Esophagus squamous epithelium (tissue), 4 donors: ENCODE data around the gene ALKBH3.

Experiments used
- CTCF ChIP-seq, 6 experiments: fragments of 450-650 bp in 4 of 6; fragments of 200-600 bp in 2 of 6; sonication (generic) in 2 of 6; IDR thresholded peaks; one replicate each; pipeline ENCODE4 v1.5.1; 2016 to 2019; ENCODE audit warnings: antibody characterized with exemption in 6 of 6, mild to moderate bottlenecking in 4 of 6, moderate library complexity in 4 of 6
- POLR2A ChIP-seq, 4 donors: fragments of 450-650 bp; IDR thresholded peaks; one replicate each; pipeline ENCODE4 v1.6.1; 2017; ENCODE audit warnings: antibody characterized with exemption in 4 of 4, mild to moderate bottlenecking in 4 of 4, moderate library complexity in 3 of 4

GRCh38 chr11:43835104-43835503, 45.5 kb upstream of the ALKBH3 start:
- TF ChIP-seq CTCF (IDR thresholded peaks at IDR 0.05) (no peak), POLR2A (IDR thresholded peaks at IDR 0.05) (no peak)
